OCI-LY3 (cell line): ENCODE data around the gene PRRT2.

ENCODE experiments used
- CTCF ChIP-seq: fragments of 200-600, 300-600 bp; sonication (generic); IDR thresholded peaks from 2 replicates; pipeline ENCODE4 v1.5.1; 2014; ENCODE audit warnings: antibody characterized with exemption, low read length, low read depth
- EZH2phosphoT487 ChIP-seq: fragments of 200-600 bp; shearing (Covaris generic); IDR thresholded peaks from 2 replicates; pipeline ENCODE4 v1.6.1; 2018; ENCODE audit warnings: antibody characterized with exemption, mixed run types, low read depth

- TF ChIP-seq CTCF (no peak), EZH2phosphoT487 (no peak)
These were observed 18.8 kb downstream of the PRRT2 start for GRCh38 chr16:29830774-29831173.
